ENCODE data around the gene REEP6. TPM values are rescaled to one million over a fixed set of nuclear protein-coding genes. Genes with fewer than 3 reads are reported as not detected.

The REEP6 gene
- total RNA-seq, 4 donors from 2014 or later = 3.1 to 19.0 (median 3.7) TPM

- no peak for TF ChIP-seq CTCF (IDR thresholded peaks at IDR 0.05; ENCODE audit: low read depth)
Measured at GRCh38 chr19:1497578-1498235, 6.7 kb downstream of the REEP6 start.

GRCh38 chr19:1501200-1501595 is 10.2 kb downstream of the REEP6 start:
- no peak for TF ChIP-seq CTCF (IDR thresholded peaks at IDR 0.05; ENCODE audit: low read depth)

- no peak for TF ChIP-seq CTCF (IDR thresholded peaks at IDR 0.05; ENCODE audit: low read depth)
Measured at GRCh38 chr19:1502433-1503088, 11.6 kb downstream of the REEP6 start.

- no peak for TF ChIP-seq CTCF (IDR thresholded peaks at IDR 0.05; ENCODE audit: low read depth)
Measured at GRCh38 chr19:1503089-1503924, 12.3 kb downstream of the REEP6 start.

GRCh38 chr19:1503925-1504773 is 13.2 kb downstream of the REEP6 start:
- no peak for TF ChIP-seq CTCF (IDR thresholded peaks at IDR 0.05; ENCODE audit: low read depth)

GRCh38 chr19:1505012-1505411 is 14.0 kb downstream of the REEP6 start:
- no peak for TF ChIP-seq CTCF (IDR thresholded peaks at IDR 0.05; ENCODE audit: low read depth)

All from subcutaneous adipose tissue (tissue), 4 donors.